Endodermal cell (in vitro differentiated cells): ENCODE data around the gene ZNF484. TPM values are rescaled to one million over a fixed set of nuclear protein-coding genes. Genes with fewer than 3 reads are reported as not detected.
"Not testable (repeated sequence)": the region's sequence is repeated elsewhere in the genome, so short reads cannot be mapped to it uniquely, and the experiment has no call there.

Experiments
- DNase-seq: peaks from one replicate; pipeline ENCODE4 v3.0.0-alpha.2; 2017
- H3K27ac ChIP-seq: 2 replicates; pipeline ENCODE4 v1.5.1; 2013; ENCODE audit warnings: mild to moderate bottlenecking, low read depth, low read length, moderate library complexity
- H3K27me3 ChIP-seq: 2 replicates; pipeline ENCODE4 v1.6.1; 2013; ENCODE audit warnings: mild to moderate bottlenecking, low read length, moderate library complexity; ENCODE audit not compliant: insufficient read depth, control insufficient read depth, poor library complexity, severe bottlenecking
- H3K36me3 ChIP-seq: 2 replicates; pipeline ENCODE4 v1.7.0; 2013; ENCODE audit warnings: mild to moderate bottlenecking, low read length, moderate library complexity; ENCODE audit not compliant: control insufficient read depth, insufficient read depth
- H3K4me1 ChIP-seq: one replicate; pipeline ENCODE4 v1.7.0; 2013; ENCODE audit warnings: low read length; ENCODE audit not compliant: control insufficient read depth, insufficient read depth
- H3K4me3 ChIP-seq: 2 replicates; pipeline ENCODE4 v1.5.1; 2013; ENCODE audit warnings: mild to moderate bottlenecking, low read length, moderate library complexity
- H3K9ac ChIP-seq: 2 replicates; pipeline ENCODE4 v1.6.1; 2013; ENCODE audit warnings: mild to moderate bottlenecking, low read length, moderate library complexity; ENCODE audit not compliant: poor library complexity, severe bottlenecking; ENCODE audit errors: extremely low read depth
- H3K9me3 ChIP-seq: 2 replicates; pipeline ENCODE4 v1.6.1; 2013; ENCODE audit warnings: mild to moderate bottlenecking, low read length, moderate library complexity; ENCODE audit not compliant: control insufficient read depth
- H3K27ac Mint-ChIP-seq: 2 replicates; pipeline ENCODE4 v1.8.0; 2020; ENCODE audit warnings: mixed read lengths
- H3K27me3 Mint-ChIP-seq: 2 replicates; pipeline ENCODE4 v1.8.0; 2021; ENCODE audit warnings: mild to moderate bottlenecking, mixed read lengths; ENCODE audit not compliant: insufficient read depth
- H3K36me3 Mint-ChIP-seq: 2 replicates; pipeline ENCODE4 v1.8.0; 2020; ENCODE audit warnings: low read depth, mixed read lengths
- H3K4me1 Mint-ChIP-seq: 2 replicates; pipeline ENCODE4 v1.8.0; 2020; ENCODE audit warnings: mixed read lengths
- H3K4me3 Mint-ChIP-seq: 2 replicates; pipeline ENCODE4 v1.8.0; 2020; ENCODE audit warnings: mild to moderate bottlenecking, moderate library complexity, mixed read lengths
- H3K9me3 Mint-ChIP-seq: 2 replicates; pipeline ENCODE4 v1.8.0; 2020; ENCODE audit warnings: mild to moderate bottlenecking, mixed read lengths
- CTCF ChIP-seq: fragments of 200-600 bp; sonication (generic); conservative IDR thresholded peaks from 2 replicates; pipeline ENCODE4 v1.5.0; 2021; ENCODE audit warnings: antibody characterized with exemption, mild to moderate bottlenecking
- WGBS, 2 experiments: methylation state at CpG; one replicate each; pipeline versions ENCODE4 v1.1.5 to v1.1.7; 2013; ENCODE audit warnings: missing lambda C conversion rate in 2 of 2, mixed read lengths in 1 of 2; ENCODE audit not compliant: insufficient coverage in 1 of 2, insufficient read length in 1 of 2; 5-methylcytosine and 5-hydroxymethylcytosine counted together
- total RNA-seq, 2 donors: library from RNA; stranded (reverse); fragmentation: NEBNext Ultra II Directional in 1 of 2; extraction: Animal tissue kit (Norgen Biotek cat#: 25700) in 1 of 2; gene quantifications; 2 replicates in 1 of 2; 3 replicates in 1 of 2; pipeline ENCODE4 v1.2.1, GENCODE V29; 2021

Gene ZNF484
- total RNA-seq, 2 donors from 2014 or later: 9.3 to 17.7 TPM

GRCh38 chr9:92820964-92821363 lies 56.9 kb downstream of the ZNF484 start:
- Mint-ChIP-seq H3K4me1 (peaks cover 8% of the 10 kb centered on the region), H3K27ac (no peak overlapping the region), H3K36me3 (no peaks in the 10 kb centered on the region), H3K9me3 (no peaks in the 10 kb centered on the region), H3K27me3 (peaks cover 4% of the 10 kb centered on the region), H3K4me3 (no peak overlapping the region)
- 84 to 89% methylated on average over 3 of the region's 3 CpGs for WGBS, 2 experiments
- no peak for DNase-seq
- H3K4me1 ChIP-seq: no peaks in the 10 kb centered on the region
- no peak for TF ChIP-seq CTCF
- H3K9me3 ChIP-seq: no peaks in the 10 kb centered on the region
- H3K9ac ChIP-seq: no peak overlapping the region
- no peaks in the 10 kb centered on the region for H3K36me3 ChIP-seq
- no peak overlapping the region for H3K4me3 ChIP-seq
- no peaks in the 10 kb centered on the region for H3K27me3 ChIP-seq
- H3K27ac ChIP-seq: no peak overlapping the region

- not testable (repeated sequence) for H3K4me3 Mint-ChIP-seq, H3K9ac ChIP-seq, H3K9me3 ChIP-seq, H3K4me3 ChIP-seq, H3K27ac ChIP-seq, H3K4me1 ChIP-seq, H3K36me3 ChIP-seq, H3K27me3 ChIP-seq, H3K36me3 Mint-ChIP-seq, DNase-seq, H3K27ac Mint-ChIP-seq, H3K9me3 Mint-ChIP-seq, H3K27me3 Mint-ChIP-seq
- WGBS, 2 experiments: 60 to 86% methylated on average over 1 of the region's 1 CpG
- peaks cover 15% of the 10 kb centered on the region for H3K4me1 Mint-ChIP-seq
Measured at GRCh38 chr9:92819898-92820297, 57.9 kb downstream of the ZNF484 start.

- H3K4me3 Mint-ChIP-seq: peak overlapping the region; percentile 53
- peaks cover 99% of the 10 kb centered on the region for H3K27me3 ChIP-seq
- H3K9me3 Mint-ChIP-seq, H3K36me3 ChIP-seq, H3K4me1 ChIP-seq, H3K27ac ChIP-seq, H3K4me1 Mint-ChIP-seq, H3K9me3 ChIP-seq, H3K36me3 Mint-ChIP-seq, H3K9ac ChIP-seq, H3K27ac Mint-ChIP-seq: not testable (repeated sequence)
- DNase-seq: peak; percentile 75
- 12 to 23% methylated on average over 9 to 34 of the region's 34 CpGs for WGBS, 2 experiments
- peak overlapping the region; percentile 72 for H3K4me3 ChIP-seq
- H3K27me3 Mint-ChIP-seq: peaks cover 71% of the 10 kb centered on the region
Measured at GRCh38 chr9:92809629-92810326, 68.1 kb downstream of the ZNF484 start.

- peak overlapping the region; percentile 72 for H3K4me3 ChIP-seq
- H3K4me1 ChIP-seq: no peaks in the 10 kb centered on the region
- no peaks in the 10 kb centered on the region for H3K36me3 ChIP-seq
- Mint-ChIP-seq H3K4me3 (peak overlapping the region; percentile 53), H3K27ac (no peak overlapping the region), H3K36me3 (no peaks in the 10 kb centered on the region), H3K4me1 (peaks cover 2% of the 10 kb centered on the region), H3K27me3 (peaks cover 71% of the 10 kb centered on the region), H3K9me3 (no peaks in the 10 kb centered on the region)
- no peak overlapping the region for H3K27ac ChIP-seq
- H3K27me3 ChIP-seq: peaks cover 99% of the 10 kb centered on the region
- no peak overlapping the region for H3K9ac ChIP-seq
- peak; percentile 94 for DNase-seq
- peak; percentile 59 for TF ChIP-seq CTCF
- H3K9me3 ChIP-seq: no peaks in the 10 kb centered on the region
- 1% methylated on average over 20 to 60 of the region's 60 CpGs for WGBS, 2 experiments
Measured at GRCh38 chr9:92808726-92809451, 68.9 kb downstream of the ZNF484 start.
